Neural crest cell (in vitro differentiated cells): ENCODE results near the gene MTA1. TPM values are rescaled to one million over a fixed set of nuclear protein-coding genes. Genes with fewer than 3 reads are reported as not detected.

ENCODE experiments used
- DNase-seq: peaks from one replicate; pipeline ENCODE4 v3.0.0; 2021; ENCODE audit warnings: low read depth, mixed read lengths, low spot score
- H3K27ac Mint-ChIP-seq: one replicate; pipeline ENCODE4 v1.8.0; 2021; ENCODE audit warnings: mild to moderate bottlenecking, mixed read lengths; ENCODE audit not compliant: unreplicated experiment
- H3K27me3 Mint-ChIP-seq: 2 replicates; pipeline ENCODE4 v1.8.0; 2021; ENCODE audit warnings: low read depth, mild to moderate bottlenecking, mixed read lengths
- H3K36me3 Mint-ChIP-seq: 2 replicates; pipeline ENCODE4 v1.8.0; 2021; ENCODE audit warnings: low read depth, mild to moderate bottlenecking, mixed read lengths
- H3K4me1 Mint-ChIP-seq: 2 replicates; pipeline ENCODE4 v1.8.0; 2021; ENCODE audit warnings: mixed read lengths
- H3K4me3 Mint-ChIP-seq: one replicate; pipeline ENCODE4 v1.8.0; 2021; ENCODE audit warnings: mild to moderate bottlenecking, mixed read lengths
- H3K9me3 Mint-ChIP-seq: 2 replicates; pipeline ENCODE4 v1.8.0; 2021; ENCODE audit warnings: mixed read lengths
- total RNA-seq: library from RNA; stranded (reverse); gene quantifications from 2 replicates; pipeline ENCODE4 v1.2.1, GENCODE V29; 2021
- TF ChIP-seq, protein P1 (sequence below): fragments of 200-600 bp; sonication (generic); conservative IDR thresholded peaks from 2 replicates; pipeline ENCODE4 v1.5.0; 2021; ENCODE audit warnings: antibody characterized with exemption, mild to moderate bottlenecking

Gene MTA1
- total RNA-seq, 1 donor from 2014 or later, result 246 TPM

DNA sequence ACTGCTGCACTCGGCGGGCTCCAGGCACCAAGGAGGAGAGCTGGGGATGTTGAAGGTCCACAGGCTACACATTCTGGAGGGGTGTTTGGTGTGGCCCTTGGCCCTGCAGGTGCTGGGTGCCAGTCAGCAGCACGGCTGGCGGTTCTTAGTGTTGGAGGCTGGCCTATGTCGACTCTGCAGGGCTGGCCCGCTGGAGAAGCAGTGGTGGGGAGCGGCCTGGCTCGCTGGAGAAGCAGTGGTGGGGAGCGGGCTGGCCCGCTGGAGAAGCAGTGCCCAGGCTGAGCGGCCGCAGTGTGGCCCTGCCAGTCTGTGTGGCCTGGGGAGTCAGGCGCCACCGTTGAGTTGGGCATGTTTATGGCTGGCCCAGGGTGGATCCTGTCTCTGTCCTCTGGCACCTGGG lies 27.3 kb downstream of the MTA1 start:
- no peaks in the 10 kb centered on the region for H3K4me1 Mint-ChIP-seq
- no peak for DNase-seq
- TF ChIP-seq, protein P1, sequence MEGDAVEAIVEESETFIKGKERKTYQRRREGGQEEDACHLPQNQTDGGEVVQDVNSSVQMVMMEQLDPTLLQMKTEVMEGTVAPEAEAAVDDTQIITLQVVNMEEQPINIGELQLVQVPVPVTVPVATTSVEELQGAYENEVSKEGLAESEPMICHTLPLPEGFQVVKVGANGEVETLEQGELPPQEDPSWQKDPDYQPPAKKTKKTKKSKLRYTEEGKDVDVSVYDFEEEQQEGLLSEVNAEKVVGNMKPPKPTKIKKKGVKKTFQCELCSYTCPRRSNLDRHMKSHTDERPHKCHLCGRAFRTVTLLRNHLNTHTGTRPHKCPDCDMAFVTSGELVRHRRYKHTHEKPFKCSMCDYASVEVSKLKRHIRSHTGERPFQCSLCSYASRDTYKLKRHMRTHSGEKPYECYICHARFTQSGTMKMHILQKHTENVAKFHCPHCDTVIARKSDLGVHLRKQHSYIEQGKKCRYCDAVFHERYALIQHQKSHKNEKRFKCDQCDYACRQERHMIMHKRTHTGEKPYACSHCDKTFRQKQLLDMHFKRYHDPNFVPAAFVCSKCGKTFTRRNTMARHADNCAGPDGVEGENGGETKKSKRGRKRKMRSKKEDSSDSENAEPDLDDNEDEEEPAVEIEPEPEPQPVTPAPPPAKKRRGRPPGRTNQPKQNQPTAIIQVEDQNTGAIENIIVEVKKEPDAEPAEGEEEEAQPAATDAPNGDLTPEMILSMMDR, result no peak
- no peaks in the 10 kb centered on the region for H3K27me3 Mint-ChIP-seq
- no peaks in the 10 kb centered on the region for H3K9me3 Mint-ChIP-seq
- no peak overlapping the region for H3K4me3 Mint-ChIP-seq
- H3K36me3 Mint-ChIP-seq, result no peaks in the 10 kb centered on the region
- H3K27ac Mint-ChIP-seq, result no peak overlapping the region

DNA sequence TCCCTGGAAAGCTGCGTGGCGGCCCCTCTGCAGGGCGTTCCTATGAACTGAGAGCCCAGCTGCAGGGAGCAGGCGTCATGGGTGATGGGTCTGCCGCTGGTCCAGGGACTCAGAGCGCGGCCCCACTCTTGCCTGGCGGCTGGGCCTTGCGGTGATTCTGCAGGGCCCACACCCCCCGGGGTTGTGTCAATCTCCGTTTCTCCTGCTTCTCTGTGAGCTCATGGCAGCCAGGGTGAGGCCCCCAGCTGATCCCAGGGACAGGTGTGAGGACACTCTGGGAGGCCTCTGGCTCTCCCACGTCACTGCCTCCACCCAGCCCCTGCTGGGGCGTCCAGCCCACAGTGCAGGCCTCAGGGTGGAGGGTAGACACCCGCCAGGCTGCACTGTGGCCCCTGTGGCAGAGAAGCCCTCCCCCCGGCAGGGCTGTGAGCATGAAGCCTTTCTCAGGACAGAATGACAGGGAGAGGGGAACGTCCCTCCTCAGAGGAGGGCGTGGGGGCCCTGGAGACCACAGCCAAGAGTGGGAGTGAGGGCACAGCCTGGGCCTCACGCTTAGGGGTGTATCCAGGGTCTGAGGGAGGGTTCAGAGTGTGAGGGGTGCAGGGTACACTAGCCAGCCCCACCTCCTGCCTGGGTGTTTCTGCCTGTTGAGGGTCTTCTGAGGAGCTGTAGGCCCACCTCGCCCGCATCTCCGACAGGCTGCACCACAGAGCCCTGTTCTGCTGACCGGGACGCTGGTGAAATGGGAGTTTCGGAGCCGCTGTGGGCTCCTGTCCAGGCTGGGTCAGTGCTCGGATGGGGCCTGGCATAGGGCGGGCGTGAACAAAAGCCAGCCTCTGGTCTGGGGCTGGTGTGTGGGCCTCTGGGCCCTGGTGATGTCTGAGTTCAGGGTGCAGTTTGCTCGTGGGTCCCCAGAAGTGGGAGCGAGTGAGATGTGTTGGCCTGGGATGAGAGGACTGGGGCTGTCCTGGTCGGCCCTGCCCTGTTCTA lies 28.3 kb downstream of the MTA1 start:
- DNase-seq, result no peak
- Mint-ChIP-seq H3K9me3 (no peaks in the 10 kb centered on the region), H3K4me1 (no peaks in the 10 kb centered on the region), H3K36me3 (no peaks in the 10 kb centered on the region), H3K27me3 (no peaks in the 10 kb centered on the region), H3K4me3 (no peak overlapping the region), H3K27ac (no peak overlapping the region)
- TF ChIP-seq, protein P1, result no peak

DNA sequence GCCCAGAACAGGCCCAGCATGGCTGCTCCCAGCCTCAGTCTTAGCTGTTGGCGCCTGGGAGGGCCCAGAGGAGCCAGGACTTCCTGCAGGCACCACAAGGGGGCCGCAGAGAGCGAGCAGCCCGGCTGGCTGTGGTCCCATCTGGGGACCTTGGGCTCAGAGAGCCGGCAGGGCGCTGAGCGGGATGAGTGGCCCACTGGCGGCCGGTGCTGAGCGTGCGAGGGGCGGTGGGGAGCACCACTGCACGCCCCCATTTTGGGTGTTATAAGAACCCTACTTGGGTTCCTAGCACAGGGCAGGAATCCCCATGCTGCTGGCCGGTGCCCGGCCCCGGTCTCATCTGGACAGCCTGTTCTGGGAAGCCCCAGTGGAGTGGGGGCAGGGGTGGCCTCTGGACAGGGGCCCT lies 29.1 kb downstream of the MTA1 start:
- Mint-ChIP-seq H3K9me3 (no peaks in the 10 kb centered on the region), H3K36me3 (peaks cover 3% of the 10 kb centered on the region), H3K4me3 (no peak overlapping the region), H3K27ac (no peak overlapping the region), H3K27me3 (no peaks in the 10 kb centered on the region), H3K4me1 (no peaks in the 10 kb centered on the region)
- DNase-seq, result peak; percentile 72
- TF ChIP-seq, protein P1, result peak; percentile 76

DNA sequence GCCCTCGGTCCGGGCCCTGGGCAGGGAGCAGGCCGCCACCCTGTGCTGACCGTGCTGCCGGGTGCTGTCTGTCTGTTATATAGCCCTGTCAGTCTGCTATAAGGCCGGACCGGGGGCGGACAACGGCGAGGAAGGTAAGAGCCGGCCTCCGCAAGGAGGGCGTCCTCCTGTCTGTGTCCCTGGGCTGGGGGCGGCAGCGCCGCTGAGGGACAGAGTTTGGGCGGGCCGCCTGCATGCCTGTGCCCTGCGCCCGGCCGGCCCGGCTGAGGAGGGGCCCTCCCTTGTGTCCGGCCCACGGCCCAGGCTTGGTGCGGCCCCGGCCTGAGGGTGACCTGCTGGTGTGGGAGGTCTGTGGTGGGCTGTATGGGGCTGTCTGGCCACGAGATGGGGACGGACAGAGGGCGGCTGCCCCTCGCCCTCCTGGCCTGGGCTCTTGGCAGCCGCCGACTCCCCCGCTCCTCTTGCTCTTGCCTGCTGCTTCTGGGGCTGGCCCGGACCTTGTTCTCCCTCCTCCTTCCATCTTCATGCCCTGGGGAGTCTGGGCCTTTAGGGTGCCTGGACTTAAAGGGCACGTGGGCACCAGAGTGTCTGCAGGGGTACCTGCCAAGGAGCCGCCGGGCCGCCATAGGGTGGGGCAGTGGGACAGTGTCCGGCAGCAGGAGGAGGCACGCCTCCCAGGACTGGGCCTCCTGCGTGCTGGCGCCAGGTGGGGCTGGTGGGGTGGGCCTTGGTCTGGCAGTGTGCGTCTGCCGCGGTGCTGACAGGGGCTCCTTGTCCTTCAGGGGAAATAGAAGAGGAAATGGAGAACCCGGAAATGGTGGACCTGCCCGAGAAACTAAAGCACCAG lies 29.9 kb downstream of the MTA1 start:
- peaks cover 3% of the 10 kb centered on the region for H3K36me3 Mint-ChIP-seq

DNA sequence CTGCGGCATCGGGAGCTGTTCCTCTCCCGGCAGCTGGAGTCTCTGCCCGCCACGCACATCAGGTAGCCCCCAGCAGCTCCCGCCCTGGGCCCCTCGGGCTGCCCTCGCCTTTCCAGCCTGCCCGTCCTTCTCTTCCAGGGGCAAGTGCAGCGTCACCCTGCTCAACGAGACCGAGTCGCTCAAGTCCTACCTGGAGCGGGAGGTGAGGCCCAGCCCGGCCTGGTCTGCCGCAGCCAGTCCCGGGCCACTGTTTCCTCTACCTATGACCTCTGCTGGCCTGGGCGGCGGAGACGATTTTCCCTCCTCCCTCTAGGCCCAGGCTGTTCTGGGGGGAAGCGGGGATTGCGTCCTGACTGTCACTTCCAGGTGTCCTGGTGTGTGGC lies 30.5 kb downstream of the MTA1 start:
- H3K9me3 Mint-ChIP-seq, result no peaks in the 10 kb centered on the region
- peaks cover 3% of the 10 kb centered on the region for H3K36me3 Mint-ChIP-seq
- DNase-seq, result no peak
- H3K27ac Mint-ChIP-seq, result no peak overlapping the region
- TF ChIP-seq, protein P1, result no peak
- no peaks in the 10 kb centered on the region for H3K4me1 Mint-ChIP-seq
- no peak overlapping the region for H3K4me3 Mint-ChIP-seq
- no peaks in the 10 kb centered on the region for H3K27me3 Mint-ChIP-seq

More for the DNA sequence above, 29.9 kb downstream of the MTA1 start:
- no peaks in the 10 kb centered on the region for H3K4me1 Mint-ChIP-seq
- TF ChIP-seq, protein P1, result no peak
- no peaks in the 10 kb centered on the region for H3K27me3 Mint-ChIP-seq
- H3K4me3 Mint-ChIP-seq, result no peak overlapping the region
- H3K27ac Mint-ChIP-seq, result no peak overlapping the region
- H3K9me3 Mint-ChIP-seq, result no peaks in the 10 kb centered on the region
- no peak for DNase-seq
